ENCODE results near the gene WIPF3. TPM values are rescaled to one million over a fixed set of nuclear protein-coding genes. Genes with fewer than 3 reads are reported as not detected.

Gene WIPF3
- total RNA-seq, 1 donor from 2014 or later: 0.37 TPM

DNA sequence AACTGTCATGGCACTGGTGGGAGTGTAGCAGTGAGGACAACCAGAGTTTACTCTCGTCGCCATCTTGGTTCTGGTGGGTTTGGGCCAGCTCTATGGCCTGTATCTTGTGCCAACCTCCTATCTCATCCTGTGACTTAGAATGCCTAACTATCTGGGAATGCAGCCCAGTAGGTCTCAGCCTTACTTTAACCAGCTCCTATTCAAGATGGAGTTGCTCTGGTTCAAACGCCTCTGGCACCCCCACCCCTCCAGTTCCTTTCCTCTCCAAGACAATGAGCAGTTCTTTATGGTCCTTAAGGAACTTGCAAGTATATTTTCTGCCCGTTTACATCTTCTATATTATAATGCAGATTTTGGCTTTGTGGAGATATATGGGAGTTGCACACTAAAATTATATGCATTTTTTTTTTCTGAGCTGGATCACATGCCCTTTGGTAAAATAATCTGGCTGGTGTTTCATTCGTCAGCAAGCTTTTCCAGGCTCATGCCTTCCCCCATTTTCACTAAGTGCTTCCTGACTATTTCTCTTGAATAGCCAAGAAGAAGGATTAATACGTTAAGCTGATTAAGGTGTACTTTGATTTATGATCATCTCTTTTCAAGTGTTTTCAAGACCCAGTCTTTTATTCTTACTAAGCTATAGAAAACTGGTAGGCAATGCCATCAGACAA lies 11.2 kb upstream of the WIPF3 start:
- H3K4me1 Mint-ChIP-seq (ENCODE audit: low read depth, unreplicated experiment): no peaks in the 10 kb centered on the region
- TF ChIP-seq, protein P1, sequence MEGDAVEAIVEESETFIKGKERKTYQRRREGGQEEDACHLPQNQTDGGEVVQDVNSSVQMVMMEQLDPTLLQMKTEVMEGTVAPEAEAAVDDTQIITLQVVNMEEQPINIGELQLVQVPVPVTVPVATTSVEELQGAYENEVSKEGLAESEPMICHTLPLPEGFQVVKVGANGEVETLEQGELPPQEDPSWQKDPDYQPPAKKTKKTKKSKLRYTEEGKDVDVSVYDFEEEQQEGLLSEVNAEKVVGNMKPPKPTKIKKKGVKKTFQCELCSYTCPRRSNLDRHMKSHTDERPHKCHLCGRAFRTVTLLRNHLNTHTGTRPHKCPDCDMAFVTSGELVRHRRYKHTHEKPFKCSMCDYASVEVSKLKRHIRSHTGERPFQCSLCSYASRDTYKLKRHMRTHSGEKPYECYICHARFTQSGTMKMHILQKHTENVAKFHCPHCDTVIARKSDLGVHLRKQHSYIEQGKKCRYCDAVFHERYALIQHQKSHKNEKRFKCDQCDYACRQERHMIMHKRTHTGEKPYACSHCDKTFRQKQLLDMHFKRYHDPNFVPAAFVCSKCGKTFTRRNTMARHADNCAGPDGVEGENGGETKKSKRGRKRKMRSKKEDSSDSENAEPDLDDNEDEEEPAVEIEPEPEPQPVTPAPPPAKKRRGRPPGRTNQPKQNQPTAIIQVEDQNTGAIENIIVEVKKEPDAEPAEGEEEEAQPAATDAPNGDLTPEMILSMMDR (IDR thresholded peaks at IDR 0.05; ENCODE audit: partially characterized antibody, unreplicated experiment): no peak
- H3K9me3 Mint-ChIP-seq (ENCODE audit: unreplicated experiment): no peaks in the 10 kb centered on the region
- no peak overlapping the region for H3K27ac Mint-ChIP-seq (ENCODE audit: unreplicated experiment)
- H3K4me3 Mint-ChIP-seq (ENCODE audit: unreplicated experiment): no peak overlapping the region
- H3K36me3 Mint-ChIP-seq (ENCODE audit: unreplicated experiment): no peaks in the 10 kb centered on the region
- no peak for DNase-seq
- peaks cover 2% of the 10 kb centered on the region for H3K27me3 Mint-ChIP-seq (ENCODE audit: unreplicated experiment)

DNA sequence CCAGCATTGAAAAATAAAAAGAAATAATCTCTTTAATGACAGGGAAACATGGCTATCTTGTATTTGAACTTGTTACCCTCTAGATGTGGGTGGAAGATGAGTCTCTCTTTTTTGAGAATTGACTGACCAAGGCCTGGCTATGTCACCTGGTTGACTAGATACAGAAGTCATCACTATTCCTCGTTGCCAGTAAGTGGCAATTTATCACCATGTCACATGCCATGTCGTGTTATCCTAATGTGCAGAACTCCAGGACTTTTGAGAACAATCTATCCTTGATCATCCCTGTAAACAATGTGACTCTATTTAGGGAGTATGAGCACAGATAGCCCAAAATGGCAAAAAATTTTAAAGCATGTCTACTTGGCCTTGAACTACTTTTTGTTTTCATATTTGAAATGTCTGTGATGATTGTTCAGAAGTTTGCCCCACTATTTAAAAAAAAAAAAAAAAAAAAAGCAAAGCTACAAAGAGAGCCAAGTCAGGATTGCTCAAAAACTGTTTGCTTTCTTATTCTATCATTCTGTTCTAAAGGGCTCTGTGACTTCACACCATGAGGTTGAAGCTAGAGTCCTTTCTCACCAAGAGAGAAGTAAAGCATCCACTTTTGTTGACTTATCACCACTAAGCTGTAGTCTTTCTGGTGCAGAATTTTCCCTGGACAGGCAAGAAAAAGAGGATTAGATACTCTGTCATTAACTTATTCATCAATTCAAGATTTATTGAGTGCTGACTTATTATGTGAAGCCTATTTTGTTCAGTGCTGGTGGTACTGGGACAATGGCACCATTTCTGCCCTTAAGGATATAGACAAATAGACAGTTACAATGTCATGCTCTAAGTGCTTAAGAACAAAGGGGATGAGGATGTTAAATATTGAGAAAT lies 10.4 kb upstream of the WIPF3 start:
- no peak overlapping the region for H3K27ac Mint-ChIP-seq (ENCODE audit: unreplicated experiment)
- H3K4me1 Mint-ChIP-seq (ENCODE audit: low read depth, unreplicated experiment): no peaks in the 10 kb centered on the region

DNA sequence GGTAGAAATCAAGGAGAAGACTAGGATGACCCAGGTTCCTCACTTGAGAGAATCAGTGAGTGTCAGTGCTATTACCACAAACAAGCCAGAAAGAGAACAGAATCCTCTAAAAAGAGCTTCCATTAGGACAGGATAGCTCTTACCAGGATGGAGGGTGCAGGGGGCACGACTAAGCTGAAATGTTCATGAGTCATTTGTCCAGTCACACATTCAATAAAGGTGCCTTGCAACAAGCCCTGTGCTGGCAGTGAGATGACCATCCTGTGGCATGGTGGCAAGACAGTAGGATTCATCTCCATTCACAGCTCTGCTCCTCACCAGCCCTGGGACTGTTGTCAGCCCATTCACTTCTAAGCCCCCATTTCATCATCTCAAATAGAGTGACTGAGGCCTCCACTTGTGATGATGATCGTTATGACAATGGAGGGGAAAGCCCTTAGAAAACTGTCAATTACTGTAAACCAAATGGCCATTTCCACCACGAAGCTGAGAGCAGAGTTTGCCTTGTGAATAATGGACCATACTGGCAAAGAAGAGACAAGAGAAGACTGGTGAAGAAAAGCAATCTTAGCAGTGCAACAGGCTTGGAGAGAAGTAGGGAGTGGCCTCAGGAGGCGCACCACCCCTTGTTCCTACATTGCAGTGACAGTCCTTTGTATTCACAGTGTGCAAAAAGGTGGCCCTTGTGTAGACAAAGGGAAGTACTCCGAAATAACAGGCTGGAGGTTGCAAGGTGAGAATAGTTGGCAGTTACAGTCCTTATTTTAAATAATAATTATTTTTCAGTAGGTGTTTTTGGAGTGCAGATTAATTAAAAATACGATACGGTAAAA lies 9.0 kb upstream of the WIPF3 start:
- Mint-ChIP-seq H3K27ac (ENCODE audit: unreplicated experiment) (no peak overlapping the region), H3K4me3 (ENCODE audit: unreplicated experiment) (no peak overlapping the region), H3K27me3 (ENCODE audit: unreplicated experiment) (peaks cover 2% of the 10 kb centered on the region), H3K9me3 (ENCODE audit: unreplicated experiment) (peaks cover 1% of the 10 kb centered on the region), H3K36me3 (ENCODE audit: unreplicated experiment) (no peaks in the 10 kb centered on the region), H3K4me1 (ENCODE audit: low read depth, unreplicated experiment) (no peaks in the 10 kb centered on the region)
- TF ChIP-seq, protein P1 (IDR thresholded peaks at IDR 0.05; ENCODE audit: partially characterized antibody, unreplicated experiment): no peak
- DNase-seq: no peak

More for the DNA sequence above, 10.4 kb upstream of the WIPF3 start:
- peaks cover 2% of the 10 kb centered on the region for H3K27me3 Mint-ChIP-seq (ENCODE audit: unreplicated experiment)
- no peaks in the 10 kb centered on the region for H3K36me3 Mint-ChIP-seq (ENCODE audit: unreplicated experiment)
- H3K4me3 Mint-ChIP-seq (ENCODE audit: unreplicated experiment): no peak overlapping the region
- H3K9me3 Mint-ChIP-seq (ENCODE audit: unreplicated experiment): no peaks in the 10 kb centered on the region
- TF ChIP-seq, protein P1 (IDR thresholded peaks at IDR 0.05; ENCODE audit: partially characterized antibody, unreplicated experiment): no peak
- no peak for DNase-seq

- peaks cover 2% of the 10 kb centered on the region for H3K27me3 Mint-ChIP-seq (ENCODE audit: unreplicated experiment)
- no peaks in the 10 kb centered on the region for H3K36me3 Mint-ChIP-seq (ENCODE audit: unreplicated experiment)
- H3K4me1 Mint-ChIP-seq (ENCODE audit: low read depth, unreplicated experiment): no peaks in the 10 kb centered on the region
- no peak overlapping the region for H3K4me3 Mint-ChIP-seq (ENCODE audit: unreplicated experiment)
- TF ChIP-seq, protein P1 (IDR thresholded peaks at IDR 0.05; ENCODE audit: partially characterized antibody, unreplicated experiment): no peak
- peaks cover 4% of the 10 kb centered on the region for H3K9me3 Mint-ChIP-seq (ENCODE audit: unreplicated experiment)
- no peak for DNase-seq
- H3K27ac Mint-ChIP-seq (ENCODE audit: unreplicated experiment): no peak overlapping the region
These were observed 7.9 kb upstream of the WIPF3 start for GRCh38 chr7:29798422-29798821.
